H9 (cell line): ENCODE results near the gene SLC38A11. TPM values are rescaled to one million over a fixed set of nuclear protein-coding genes. Genes with fewer than 3 reads are reported as not detected.
A peak's percentile ranks its signal among the peaks of the same experiment; 100 is the strongest.

Source experiments
- DNase-seq: peaks from one replicate; pipeline ENCODE4 v3.0.0-alpha.2; 2017
- H2AFZ ChIP-seq: one replicate; pipeline ENCODE4 v1.6.1; 2013; ENCODE audit warnings: mild to moderate bottlenecking, low read length, control low read depth, moderate library complexity
- H2AK5ac ChIP-seq: 2 replicates; pipeline ENCODE4 v1.6.1; 2013; ENCODE audit warnings: low read length, control low read depth, mixed read lengths; ENCODE audit not compliant: insufficient read length
- H2BK120ac ChIP-seq: one replicate; pipeline ENCODE4 v1.6.1; 2013; ENCODE audit warnings: low read depth, mild to moderate bottlenecking, low read length, control low read depth, inconsistent platforms; ENCODE audit not compliant: poor library complexity, severe bottlenecking
- H2BK12ac ChIP-seq: 2 replicates; pipeline ENCODE4 v1.6.1; 2013; ENCODE audit warnings: low read length, control low read depth, mixed read lengths, low read depth; ENCODE audit not compliant: insufficient read length
- H2BK15ac ChIP-seq: 2 replicates; pipeline ENCODE4 v1.6.1; 2013; ENCODE audit warnings: low read depth, low read length, control low read depth
- H2BK20ac ChIP-seq: one replicate; pipeline ENCODE4 v1.6.1; 2013; ENCODE audit warnings: low read depth, mild to moderate bottlenecking, low read length, control low read depth, inconsistent platforms; ENCODE audit not compliant: poor library complexity, severe bottlenecking
- H2BK5ac ChIP-seq: 2 replicates; pipeline ENCODE4 v1.6.1; 2013; ENCODE audit warnings: low read length, control low read depth, mixed read lengths; ENCODE audit not compliant: insufficient read length
- H3K14ac ChIP-seq: 2 replicates; pipeline ENCODE4 v1.6.1; 2013; ENCODE audit warnings: low read length, control low read depth; ENCODE audit not compliant: insufficient read depth
- H3K18ac ChIP-seq: 2 replicates; pipeline ENCODE4 v1.6.1; 2013; ENCODE audit warnings: low read depth, mild to moderate bottlenecking, mixed read lengths, low read length, control low read depth; ENCODE audit not compliant: insufficient read length
- H3K23ac ChIP-seq: 2 replicates; pipeline ENCODE4 v1.6.1; 2013; ENCODE audit warnings: low read length, control low read depth, mixed read lengths, low read depth; ENCODE audit not compliant: insufficient read length
- H3K23me2 ChIP-seq: 2 replicates; pipeline ENCODE4 v1.6.1; 2013; ENCODE audit warnings: low read depth, mild to moderate bottlenecking, mixed read lengths, low read length, control low read depth; ENCODE audit not compliant: insufficient read length, poor library complexity, severe bottlenecking
- H3K27ac ChIP-seq: 2 replicates; pipeline ENCODE4 v1.5.1; 2013; ENCODE audit warnings: low read length, control low read depth, mixed read lengths, low read depth; ENCODE audit not compliant: insufficient read length
- H3K27me3 ChIP-seq: 2 replicates; pipeline ENCODE4 v1.6.1; 2013; ENCODE audit warnings: low read length, control low read depth, inconsistent platforms; ENCODE audit not compliant: insufficient read depth
- H3K4ac ChIP-seq: 2 replicates; pipeline ENCODE4 v1.6.1; 2013; ENCODE audit warnings: low read depth, mild to moderate bottlenecking, control low read depth, inconsistent platforms, low read length, moderate library complexity
- H3K4me1 ChIP-seq: 2 replicates; pipeline ENCODE4 v1.6.1; 2013; ENCODE audit warnings: low read length, control low read depth, inconsistent platforms; ENCODE audit not compliant: insufficient read depth
- H3K4me2 ChIP-seq: 2 replicates; pipeline ENCODE4 v1.6.1; 2013; ENCODE audit warnings: low read length, control low read depth, mixed read lengths; ENCODE audit not compliant: insufficient read length, insufficient read depth
- H3K56ac ChIP-seq: 2 replicates; pipeline ENCODE4 v1.6.1; 2013; ENCODE audit warnings: low read depth, mild to moderate bottlenecking, mixed read lengths, low read length, control low read depth; ENCODE audit not compliant: insufficient read length
- H3K79me1 ChIP-seq: 2 replicates; pipeline ENCODE4 v1.6.1; 2013; ENCODE audit warnings: low read depth, mild to moderate bottlenecking, moderate library complexity, low read length, control low read depth, inconsistent platforms; ENCODE audit not compliant: insufficient read depth, poor library complexity, severe bottlenecking
- H3K79me2 ChIP-seq: 2 replicates; pipeline ENCODE4 v1.6.1; 2013; ENCODE audit warnings: low read length, control low read depth, inconsistent platforms; ENCODE audit not compliant: insufficient read depth
- H3K9ac ChIP-seq: 2 replicates; pipeline ENCODE4 v1.6.1; 2013; ENCODE audit warnings: low read length, control low read depth, mixed read lengths; ENCODE audit not compliant: insufficient read length; ENCODE audit errors: extremely low read depth
- H3K9me3 ChIP-seq: one replicate; pipeline ENCODE4 v1.6.1; 2013; ENCODE audit warnings: low read depth, low read length, inconsistent platforms; ENCODE audit not compliant: control insufficient read depth
- H3T11ph ChIP-seq: one replicate; pipeline ENCODE4 v1.6.1; 2013; ENCODE audit warnings: mild to moderate bottlenecking, low read length, control low read depth, inconsistent platforms
- H4K20me1 ChIP-seq: one replicate; pipeline ENCODE4 v1.6.1; 2013; ENCODE audit not compliant: control insufficient read depth, insufficient read length, insufficient read depth
- H4K5ac ChIP-seq: 2 replicates; pipeline ENCODE4 v1.6.1; 2013; ENCODE audit warnings: low read depth, mild to moderate bottlenecking, mixed read lengths, low read length, control low read depth; ENCODE audit not compliant: insufficient read length
- H4K8ac ChIP-seq: replicated peaks from 2 replicates; pipeline ENCODE4 v1.6.1; 2013; ENCODE audit warnings: low read length, control low read depth, mixed read lengths, low read depth; ENCODE audit not compliant: insufficient read length
- H4K91ac ChIP-seq: 2 replicates; pipeline ENCODE4 v1.6.1; 2013; ENCODE audit warnings: low read depth, mild to moderate bottlenecking, moderate library complexity, mixed read lengths, low read length, control low read depth; ENCODE audit not compliant: insufficient read length
- H3K27ac Mint-ChIP-seq, 3 experiments: 2 replicates in 2 of 3; 3 replicates in 1 of 3; pipeline ENCODE4 v1.8.0; 2020 to 2021; ENCODE audit warnings: mixed read lengths in 3 of 3, mild to moderate bottlenecking in 1 of 3, moderate library complexity in 1 of 3
- H3K27me3 Mint-ChIP-seq: 2 replicates; pipeline ENCODE4 v1.8.0; 2021; ENCODE audit warnings: low read depth, mild to moderate bottlenecking, moderate library complexity, mixed read lengths
- H3K36me3 Mint-ChIP-seq, 3 experiments: 2 replicates in 2 of 3; 3 replicates in 1 of 3; pipeline ENCODE4 v1.8.0; 2020 to 2021; ENCODE audit warnings: low read depth in 3 of 3, mixed read lengths in 3 of 3; ENCODE audit not compliant: insufficient read depth in 1 of 3
- H3K4me1 Mint-ChIP-seq, 2 experiments: 2 replicates each; pipeline ENCODE4 v1.8.0; 2020; ENCODE audit warnings: mixed read lengths in 2 of 2
- H3K4me3 Mint-ChIP-seq, 2 experiments: 2 replicates in 1 of 2; 3 replicates in 1 of 2; pipeline ENCODE4 v1.8.0; 2020 to 2021; ENCODE audit warnings: mild to moderate bottlenecking in 2 of 2, mixed read lengths in 2 of 2, moderate library complexity in 1 of 2
- H3K9me3 Mint-ChIP-seq, 2 experiments: 2 replicates in 1 of 2; 3 replicates in 1 of 2; pipeline ENCODE4 v1.8.0; 2020; ENCODE audit warnings: mild to moderate bottlenecking in 2 of 2, mixed read lengths in 2 of 2, moderate library complexity in 1 of 2
- WGBS: extraction: QIAGEN DNeasy Blood & Tissue Kit; methylation state at CpG from one replicate; pipeline ENCODE4 v1.1.7; 2013; ENCODE audit warnings: missing lambda C conversion rate, low lambda C conversion rate, mixed read lengths; ENCODE audit not compliant: insufficient read length; ENCODE audit errors: extremely low coverage; 5-methylcytosine and 5-hydroxymethylcytosine counted together
- total RNA-seq: library from RNA; stranded (reverse); gene quantifications from 2 replicates; pipeline ENCODE4 v1.2.1, GENCODE V29; 2021
- TF ChIP-seq, protein P1 (sequence below): fragments of 200-600 bp; sonication (generic); conservative IDR thresholded peaks from 3 replicates; pipeline ENCODE4 v1.8.0; 2021; ENCODE audit warnings: antibody characterized with exemption, mild to moderate bottlenecking

Gene SLC38A11
- total RNA-seq, 1 experiment from 2014 or later, result not detected

DNA sequence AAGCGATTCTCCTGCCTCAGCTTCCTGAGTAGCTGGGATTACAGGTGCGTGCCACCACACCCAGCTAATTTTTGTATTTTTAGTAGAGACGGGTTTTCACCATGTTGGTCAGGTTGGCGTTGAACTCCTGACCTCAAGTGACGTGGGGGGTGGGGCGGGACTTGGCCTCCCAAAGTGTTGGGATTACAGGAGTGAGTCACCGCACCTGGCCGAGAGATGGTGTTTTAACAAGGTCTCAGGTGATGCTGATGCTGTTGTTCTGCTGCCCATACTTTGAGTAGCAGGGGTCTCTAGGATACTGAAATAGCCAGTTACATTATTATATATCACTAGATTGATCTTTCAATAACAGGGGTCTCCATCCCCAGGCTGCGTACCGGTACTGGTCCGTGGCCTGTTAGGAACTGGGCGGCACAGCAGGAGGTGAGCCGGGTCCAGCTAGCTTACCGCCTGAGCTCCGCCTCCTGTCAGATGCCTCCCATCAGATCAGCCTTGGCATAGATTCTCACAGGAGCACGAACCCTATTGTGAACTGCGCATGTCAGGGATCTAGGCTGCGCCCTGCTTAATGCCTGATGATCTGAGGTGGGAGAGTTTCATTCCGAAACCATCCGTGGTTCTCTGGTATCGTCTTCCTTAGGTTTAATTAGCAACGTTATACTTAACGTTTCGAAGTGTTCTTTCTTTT lies 48.3 kb upstream of the SLC38A11 start:
- H2AFZ ChIP-seq, result no peak overlapping the region
- no peak overlapping the region for H3K23ac ChIP-seq
- H3K4me3 Mint-ChIP-seq, result no peak overlapping the region
- H2BK12ac ChIP-seq, result no peak overlapping the region
- no peak overlapping the region for H3K9ac ChIP-seq
- H2BK5ac ChIP-seq, result no peak overlapping the region
- no peak overlapping the region for H2BK120ac ChIP-seq
- no peaks in the 10 kb centered on the region for H3K4me1 ChIP-seq
- H4K20me1 ChIP-seq, result no peaks in the 10 kb centered on the region
- no peak overlapping the region for H3K14ac ChIP-seq
- H3T11ph ChIP-seq, result no peak overlapping the region
- no peak overlapping the region for H4K8ac ChIP-seq
- no CpG with 5 or more reads among the region's 24 CpGs for WGBS
- H3K79me1 ChIP-seq, result no peaks in the 10 kb centered on the region
- no peaks in the 10 kb centered on the region for H3K27me3 ChIP-seq
- no peak overlapping the region for H2BK15ac ChIP-seq
- H2BK20ac ChIP-seq, result no peak overlapping the region
- H3K4me2 ChIP-seq, result no peak overlapping the region
- no peaks in the 10 kb centered on the region for H3K4me1 Mint-ChIP-seq
- H3K79me2 ChIP-seq, result no peaks in the 10 kb centered on the region
- no peaks in the 10 kb centered on the region for H3K9me3 Mint-ChIP-seq
- H3K27ac Mint-ChIP-seq, result no peak overlapping the region
- no peaks in the 10 kb centered on the region for H3K23me2 ChIP-seq
- TF ChIP-seq, protein P1, sequence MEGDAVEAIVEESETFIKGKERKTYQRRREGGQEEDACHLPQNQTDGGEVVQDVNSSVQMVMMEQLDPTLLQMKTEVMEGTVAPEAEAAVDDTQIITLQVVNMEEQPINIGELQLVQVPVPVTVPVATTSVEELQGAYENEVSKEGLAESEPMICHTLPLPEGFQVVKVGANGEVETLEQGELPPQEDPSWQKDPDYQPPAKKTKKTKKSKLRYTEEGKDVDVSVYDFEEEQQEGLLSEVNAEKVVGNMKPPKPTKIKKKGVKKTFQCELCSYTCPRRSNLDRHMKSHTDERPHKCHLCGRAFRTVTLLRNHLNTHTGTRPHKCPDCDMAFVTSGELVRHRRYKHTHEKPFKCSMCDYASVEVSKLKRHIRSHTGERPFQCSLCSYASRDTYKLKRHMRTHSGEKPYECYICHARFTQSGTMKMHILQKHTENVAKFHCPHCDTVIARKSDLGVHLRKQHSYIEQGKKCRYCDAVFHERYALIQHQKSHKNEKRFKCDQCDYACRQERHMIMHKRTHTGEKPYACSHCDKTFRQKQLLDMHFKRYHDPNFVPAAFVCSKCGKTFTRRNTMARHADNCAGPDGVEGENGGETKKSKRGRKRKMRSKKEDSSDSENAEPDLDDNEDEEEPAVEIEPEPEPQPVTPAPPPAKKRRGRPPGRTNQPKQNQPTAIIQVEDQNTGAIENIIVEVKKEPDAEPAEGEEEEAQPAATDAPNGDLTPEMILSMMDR, result no peak
- H3K36me3 Mint-ChIP-seq, result no peaks in the 10 kb centered on the region
- DNase-seq, result peak; percentile 58
- no peak overlapping the region for H4K5ac ChIP-seq
- no peak overlapping the region for H3K56ac ChIP-seq
- H3K27me3 Mint-ChIP-seq, result no peaks in the 10 kb centered on the region; the same call in 1 of the 2 replicates
- no peak overlapping the region for H2AK5ac ChIP-seq
- no peak overlapping the region for H4K91ac ChIP-seq
- H3K27ac ChIP-seq, result no peak overlapping the region
- no peak overlapping the region for H3K4ac ChIP-seq
- no peak overlapping the region for H3K18ac ChIP-seq
- no peaks in the 10 kb centered on the region for H3K9me3 ChIP-seq
